Activated CD4-positive, alpha-beta T cell treated with anti-CD3 and anti-CD28 coated beads, Interleukin-10, Interleukin-2, amounts not matched to agents 100 ng/mL and 50 ng/mL, durations not matched to agents 16 hours and 8 hours (primary cell): ENCODE data around the gene TCF23.
"Not testable (repeated sequence)": the region's sequence is repeated elsewhere in the genome, so short reads cannot be mapped to it uniquely, and the experiment has no call there.

ENCODE experiments used
- DNase-seq: peaks from one replicate; pipeline ENCODE4 v3.0.0-alpha.2; 2020

The TCF23 gene

DNA sequence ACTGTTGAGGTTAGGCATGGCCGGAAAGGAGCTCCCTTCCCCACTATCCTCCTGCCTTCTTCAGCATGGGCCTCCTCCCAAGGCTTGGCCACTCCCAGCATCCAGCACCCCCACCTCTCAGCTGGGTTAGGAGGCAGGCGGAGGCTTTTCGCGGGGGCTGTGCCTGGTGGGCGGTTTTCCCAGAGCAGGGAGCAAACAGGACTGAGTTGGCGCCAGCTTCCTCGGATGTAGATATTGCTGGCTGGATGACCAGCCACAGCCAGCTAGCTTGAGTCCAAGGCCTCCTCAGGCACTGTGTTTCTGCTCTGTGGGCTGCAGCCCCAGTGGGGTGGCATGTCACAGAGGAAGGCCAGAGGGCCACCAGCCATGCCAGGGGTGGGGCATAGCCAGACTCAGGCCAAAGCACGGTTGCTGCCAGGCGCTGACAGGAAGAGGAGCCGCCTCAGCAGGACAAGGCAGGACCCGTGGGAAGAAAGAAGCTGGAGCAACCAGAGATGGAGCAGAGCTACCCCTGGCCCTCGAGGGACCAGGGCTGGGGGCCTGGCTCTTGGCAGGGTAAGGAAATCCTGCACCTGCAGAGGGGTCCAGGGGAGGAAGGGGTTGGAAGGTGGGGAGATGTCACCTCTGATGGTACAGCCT, at the start of gene TCF23:
Gene TCF23 (plus strand): TSS at position 204 of the 639 bp plus-strand sequence. CDS start 130 bp downstream, at position 334.
- no peak for DNase-seq

DNA sequence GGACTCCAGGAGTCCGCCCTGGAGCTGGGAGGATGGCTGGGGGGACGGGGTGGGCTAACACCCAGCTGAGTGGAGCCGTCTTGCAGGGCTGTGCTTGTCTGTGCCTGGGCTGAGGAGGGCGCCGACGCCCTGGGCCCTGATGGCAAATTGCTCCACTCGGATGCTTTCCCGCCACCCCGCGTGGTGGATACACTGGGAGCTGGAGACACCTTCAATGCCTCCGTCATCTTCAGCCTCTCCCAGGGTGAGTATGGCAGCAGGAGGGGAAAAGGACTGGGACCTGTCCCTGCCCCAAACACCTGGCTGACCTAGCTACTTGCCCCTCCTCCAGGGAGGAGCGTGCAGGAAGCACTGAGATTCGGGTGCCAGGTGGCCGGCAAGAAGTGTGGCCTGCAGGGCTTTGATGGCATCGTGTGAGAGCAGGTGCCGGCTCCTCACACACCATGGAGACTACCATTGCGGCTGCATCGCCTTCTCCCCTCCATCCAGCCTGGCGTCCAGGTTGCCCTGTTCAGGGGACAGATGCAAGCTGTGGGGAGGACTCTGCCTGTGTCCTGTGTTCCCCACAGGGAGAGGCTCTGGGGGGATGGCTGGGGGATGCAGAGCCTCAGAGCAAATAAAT, 49.4 kb upstream of the TCF23 start:
- no peak for DNase-seq

GRCh38 chr2:27100036-27100435, 48.8 kb upstream of the TCF23 start:
- no peak for DNase-seq

GRCh38 chr2:27102329-27102728, 46.5 kb upstream of the TCF23 start:
- no peak for DNase-seq

- no peak for DNase-seq
Measured at GRCh38 chr2:27105981-27106380, 42.8 kb upstream of the TCF23 start.

GRCh38 chr2:27108221-27108620, 40.6 kb upstream of the TCF23 start:
- DNase-seq: no peak

GRCh38 chr2:27109083-27109482, 39.7 kb upstream of the TCF23 start:
- no peak for DNase-seq

GRCh38 chr2:27110603-27111352, 38.0 kb upstream of the TCF23 start:
- not testable (repeated sequence) for DNase-seq

DNA sequence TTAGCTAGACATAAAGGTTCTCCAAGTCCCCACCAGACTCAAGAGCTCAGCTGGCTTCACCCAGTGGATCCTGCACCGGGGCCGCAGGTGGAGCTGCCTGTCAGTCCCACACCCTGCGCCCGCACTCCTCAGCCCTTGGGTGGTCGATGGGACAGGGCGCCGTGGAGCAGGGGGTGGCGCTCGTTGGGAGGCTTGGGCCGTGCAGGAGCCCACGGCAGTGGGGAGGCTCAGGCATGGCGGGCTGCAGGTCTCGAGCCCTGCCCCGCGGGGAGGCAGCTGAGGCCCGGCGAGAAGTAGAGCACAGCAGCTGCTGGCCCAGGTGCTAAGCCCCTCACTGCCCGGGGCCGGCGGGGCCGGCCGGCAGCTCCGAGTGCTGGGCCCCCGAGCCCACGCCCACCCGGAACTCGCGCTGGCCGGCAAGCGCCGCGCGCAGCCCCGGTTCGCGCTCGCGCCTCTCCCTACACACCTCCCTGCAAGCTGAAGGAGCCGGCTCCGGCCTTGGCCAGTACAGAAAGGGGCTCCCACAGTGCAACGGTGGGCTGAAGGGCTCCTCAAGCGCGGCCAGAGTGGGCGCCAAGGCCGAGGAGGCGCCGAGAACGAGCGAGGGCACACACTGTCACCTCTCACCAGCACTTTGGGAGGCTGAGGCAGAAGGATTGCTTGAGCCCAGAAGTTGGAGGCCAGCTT, 37.3 kb upstream of the TCF23 start:
- DNase-seq: not testable (repeated sequence)

- DNase-seq: no peak
Measured at GRCh38 chr2:27115519-27115918, 33.3 kb upstream of the TCF23 start.

GRCh38 chr2:27117995-27118524, 30.7 kb upstream of the TCF23 start:
- no peak for DNase-seq

DNA sequence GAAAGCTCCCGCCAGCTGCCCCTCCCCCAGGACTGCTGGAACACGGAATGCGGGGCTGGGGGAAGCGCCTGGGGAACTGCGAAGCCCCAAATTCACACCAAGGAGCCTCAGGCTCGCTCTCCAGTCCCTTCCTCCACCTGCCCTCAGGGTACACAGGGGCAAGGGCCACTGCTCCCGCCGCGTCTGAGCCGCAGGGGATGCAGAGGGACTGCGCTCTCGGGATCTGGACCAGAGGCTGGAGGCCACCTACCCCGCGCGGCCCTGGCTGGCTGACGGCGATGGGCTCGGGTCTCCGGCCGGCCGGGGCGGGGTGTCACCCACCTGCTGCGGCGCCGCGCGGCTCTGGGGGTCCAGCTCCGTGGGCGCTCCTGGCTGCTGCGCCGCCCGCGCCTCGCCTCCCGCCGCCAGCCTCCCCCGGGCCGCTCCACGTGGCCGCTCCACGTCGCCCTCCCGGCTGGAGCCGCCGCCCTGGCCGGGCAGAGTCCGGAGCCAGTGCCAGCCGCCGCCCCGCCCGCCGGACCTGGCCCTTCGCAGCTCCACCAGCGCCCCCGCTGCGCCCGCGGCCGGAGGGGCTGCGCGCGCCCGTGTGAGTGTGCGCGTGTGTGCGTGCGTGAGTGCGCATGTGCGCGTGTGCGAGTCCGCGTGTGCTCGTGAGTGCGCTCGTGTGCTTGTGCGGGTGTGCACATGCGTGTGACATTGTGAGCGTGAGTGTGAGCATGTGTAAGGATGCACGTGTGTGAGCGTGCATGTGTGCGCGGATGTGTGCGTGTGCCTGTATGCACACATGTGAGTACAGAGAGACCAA, 30.1 kb upstream of the TCF23 start, which contains the start of gene CGREF1:
Gene CGREF1 (minus strand): TSS at position 604 of the 805 bp plus-strand sequence. CDS start 14,762 bp downstream, outside the sequence.
- peak; percentile 24 for DNase-seq

DNA sequence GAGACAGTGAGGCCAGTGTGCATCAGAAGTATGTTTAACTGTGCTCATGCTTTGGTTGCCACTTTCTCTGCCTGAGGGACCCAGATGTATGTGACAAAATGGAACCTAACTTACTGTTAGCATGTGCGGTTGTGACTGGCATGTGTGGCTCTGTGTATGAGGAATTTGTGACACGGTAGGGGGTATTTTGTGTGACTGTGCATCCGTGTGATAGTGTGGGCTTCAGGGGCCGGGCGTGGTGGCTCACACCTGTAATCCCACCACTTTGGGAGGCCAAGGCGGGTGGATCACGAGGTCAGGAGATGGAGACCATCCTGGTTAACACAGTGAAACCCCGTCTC, 29.5 kb upstream of the TCF23 start:
- not testable (repeated sequence) for DNase-seq

- no peak for DNase-seq
Measured at GRCh38 chr2:27121906-27122305, 26.9 kb upstream of the TCF23 start.

DNA sequence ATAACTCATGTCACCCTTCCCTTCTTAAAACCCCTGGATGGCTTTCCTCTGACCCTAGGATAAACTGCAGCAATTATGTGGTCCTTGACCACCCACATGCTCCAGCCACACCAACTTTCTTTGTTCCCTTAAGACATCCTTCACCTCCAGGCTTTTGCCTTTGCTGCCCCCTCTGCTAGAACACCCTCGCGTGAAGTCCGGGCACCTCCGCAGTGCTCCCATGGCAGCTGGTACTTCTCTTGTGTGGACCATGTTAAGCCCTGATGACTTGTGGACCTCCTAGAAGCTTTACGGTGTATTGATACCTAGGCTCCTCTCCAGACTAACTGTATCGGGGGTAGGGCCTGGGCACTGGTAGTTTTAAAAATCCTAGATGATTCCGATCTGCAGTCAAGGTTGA, 26.0 kb upstream of the TCF23 start:
- DNase-seq: no peak

GRCh38 chr2:27123302-27124150, 25.3 kb upstream of the TCF23 start, which contains the start of gene ABHD1:
Gene ABHD1 (plus strand): TSS chr2:27123815. CDS start chr2:27123949, 134 bp downstream.
- peak; percentile 55 for DNase-seq

GRCh38 chr2:27125104-27125503, 23.7 kb upstream of the TCF23 start:
- DNase-seq: no peak

GRCh38 chr2:27126252-27126710, 22.5 kb upstream of the TCF23 start:
- no peak for DNase-seq

DNA sequence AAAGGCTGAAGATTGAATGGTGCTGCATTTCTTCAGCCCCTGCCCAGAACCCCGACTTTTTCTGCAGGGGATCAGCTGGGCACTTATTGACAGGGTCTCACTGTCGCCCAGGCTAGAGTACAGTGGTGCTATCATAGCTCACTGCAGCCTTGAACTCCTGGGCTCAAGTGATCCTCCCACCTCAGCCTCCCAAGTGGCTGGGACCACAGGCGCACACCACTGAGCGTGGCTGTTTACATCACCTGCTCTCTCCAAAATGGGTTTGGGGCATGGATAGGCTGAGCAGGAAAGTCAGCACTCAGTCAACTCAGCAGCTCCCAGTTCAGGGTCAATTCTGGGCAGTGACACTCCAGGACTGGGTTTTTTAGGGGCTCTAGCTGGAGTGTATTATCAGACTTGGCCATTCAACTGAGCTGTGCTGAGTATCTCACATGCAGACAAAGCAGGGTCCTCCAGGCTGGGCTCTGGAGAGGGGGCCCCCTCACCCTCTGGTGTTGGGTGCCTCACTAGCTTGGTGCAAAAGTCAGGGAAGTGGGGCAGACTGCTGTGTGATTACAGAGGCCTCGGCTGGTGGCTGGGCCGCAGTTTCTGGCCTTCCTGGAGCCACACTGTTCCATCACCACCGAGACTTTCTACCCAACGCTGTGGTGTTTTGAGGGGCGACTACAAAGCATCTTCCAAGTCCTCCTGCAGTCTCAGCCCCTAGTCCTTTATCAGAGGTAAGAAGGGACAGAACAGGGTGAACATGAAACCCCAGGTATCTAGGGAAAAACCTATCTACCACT, 20.7 kb upstream of the TCF23 start:
- no peak for DNase-seq
